Transverse colon (tissue), 3 donors: ENCODE measurements around the gene FOSL1.

Source experiments
- CTCF ChIP-seq, 5 experiments: fragments of 200-600 bp in 3 of 5; fragments of 450-650 bp in 2 of 5; sonication (generic) in 3 of 5; IDR thresholded peaks; 1 replicate in 2 of 5; 2 replicates in 3 of 5; pipeline ENCODE4 v1.5.1; 2016 to 2017; ENCODE audit warnings: antibody characterized with exemption in 5 of 5, inconsistent platforms in 3 of 5, mild to moderate bottlenecking in 2 of 5, moderate library complexity in 1 of 5
- EP300 ChIP-seq: sonication (generic); formaldehyde crosslinking; IDR thresholded peaks from one replicate; pipeline ENCODE4 v1.6.1; 2017; ENCODE audit warnings: antibody characterized with exemption, low read depth
- POLR2A ChIP-seq: fragments of 450-650 bp; IDR thresholded peaks from one replicate; pipeline ENCODE4 v1.6.1; 2016; ENCODE audit warnings: antibody characterized with exemption, mild to moderate bottlenecking, moderate library complexity

GRCh38 chr11:65857500-65857852, 42.7 kb downstream of the FOSL1 start:
- TF ChIP-seq CTCF (IDR thresholded peaks at IDR 0.05) (no peak), POLR2A (no peak), EP300 (no peak)
